ENCODE data around the gene SIPA1L3.
A peak's percentile ranks its signal among the peaks of the same experiment; 100 is the strongest.

SIPA1L3 gene

GRCh38 chr19:38142176-38143035 lies 235.4 kb downstream of the SIPA1L3 start:
- DNase-seq (ENCODE audit: low spot score) = no peak
- FAIRE-seq = no peak

DNA sequence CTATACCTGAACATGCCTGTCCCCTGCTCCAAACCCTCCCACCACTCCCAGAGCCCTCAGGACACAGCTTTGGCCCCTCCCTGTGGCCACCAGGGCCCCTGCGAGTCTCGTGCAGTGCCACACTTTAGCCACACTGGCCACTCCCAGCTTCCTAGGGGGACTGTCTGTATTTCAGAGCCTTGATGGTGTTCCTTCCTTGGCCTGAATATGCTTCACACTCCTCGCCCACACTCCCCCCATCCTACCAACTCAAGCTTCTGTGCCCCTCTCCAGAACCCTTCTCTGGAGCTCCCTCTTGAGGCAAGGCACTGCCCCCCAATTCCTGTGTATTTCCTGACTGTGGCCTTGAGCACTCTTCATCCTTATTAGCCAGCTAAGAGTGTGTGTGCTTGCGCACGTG lies 236.8 kb downstream of the SIPA1L3 start:
- FAIRE-seq (no peak), DNase-seq (ENCODE audit: low spot score) (no peak)

- DNase-seq (ENCODE audit: low spot score) (no peak), FAIRE-seq (no peak)
Measured at GRCh38 chr19:38144667-38145066, 237.7 kb downstream of the SIPA1L3 start.

GRCh38 chr19:38145623-38146022 lies 238.6 kb downstream of the SIPA1L3 start:
- no peak for FAIRE-seq
- no peak for DNase-seq (ENCODE audit: low spot score)

DNA sequence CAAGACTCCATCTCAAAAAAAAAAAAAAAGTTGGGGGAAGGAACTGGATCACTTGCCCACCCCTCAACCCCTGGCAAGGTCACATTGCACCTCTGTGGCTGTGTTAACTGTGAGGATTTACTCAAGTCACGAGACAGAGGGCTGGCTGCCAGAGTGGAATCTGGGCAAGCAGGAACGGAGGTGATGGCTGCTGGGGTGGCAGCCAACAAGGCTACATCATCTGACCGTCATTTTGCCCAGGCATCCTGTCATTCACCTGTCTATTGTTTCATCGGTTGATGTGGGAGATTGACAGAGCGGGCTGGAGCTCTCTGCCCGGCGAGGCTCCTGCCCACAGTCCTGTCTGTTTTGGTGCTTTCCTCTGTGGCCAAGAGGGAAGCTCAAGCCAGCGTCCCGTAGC lies 241.3 kb downstream of the SIPA1L3 start:
- no peak for DNase-seq (ENCODE audit: low spot score)

DNA sequence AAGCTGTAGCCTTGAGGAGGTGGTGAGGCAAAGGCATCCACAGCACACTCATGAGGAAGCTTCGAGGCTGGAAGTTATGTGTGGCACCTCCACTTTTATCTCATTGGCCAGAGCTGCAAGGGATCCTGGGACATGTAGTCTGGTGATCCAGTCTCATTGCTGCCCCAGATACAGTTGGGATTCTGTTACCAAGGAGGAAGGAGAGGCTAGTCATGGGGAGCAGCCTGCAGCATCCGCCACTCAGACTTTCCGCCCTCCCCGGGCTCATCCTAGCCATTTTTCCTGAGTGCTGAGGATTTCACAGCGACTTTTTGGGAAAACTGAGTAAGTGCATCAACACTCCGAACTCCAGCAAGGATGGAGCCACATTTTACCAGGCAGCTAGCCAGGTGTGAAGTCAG lies 242.7 kb downstream of the SIPA1L3 start:
- FAIRE-seq (no peak), DNase-seq (ENCODE audit: low spot score) (no peak)

More for the DNA sequence above, 241.3 kb downstream of the SIPA1L3 start:
- FAIRE-seq = no peak

DNA sequence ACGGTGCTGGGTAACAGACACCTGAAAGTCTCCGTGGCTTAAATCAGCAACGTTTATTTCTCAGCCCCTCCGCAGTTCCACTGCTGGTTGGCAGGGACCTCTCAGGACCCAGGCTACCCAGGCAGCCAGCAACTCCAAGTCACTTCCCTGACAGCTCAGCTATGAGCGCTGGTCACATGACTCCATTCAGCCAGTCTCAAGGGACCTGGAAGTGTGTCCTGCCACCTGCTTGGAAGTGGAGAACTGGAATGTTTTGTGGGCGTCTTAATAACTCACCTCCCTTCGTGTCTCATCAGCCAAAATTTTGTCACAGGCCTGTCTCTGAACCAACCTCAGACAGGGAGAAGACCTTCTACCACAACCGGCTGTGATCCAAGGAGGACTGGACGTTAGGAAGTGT lies 244.2 kb downstream of the SIPA1L3 start:
- FAIRE-seq (no peak), DNase-seq (ENCODE audit: low spot score) (no peak)

DNA sequence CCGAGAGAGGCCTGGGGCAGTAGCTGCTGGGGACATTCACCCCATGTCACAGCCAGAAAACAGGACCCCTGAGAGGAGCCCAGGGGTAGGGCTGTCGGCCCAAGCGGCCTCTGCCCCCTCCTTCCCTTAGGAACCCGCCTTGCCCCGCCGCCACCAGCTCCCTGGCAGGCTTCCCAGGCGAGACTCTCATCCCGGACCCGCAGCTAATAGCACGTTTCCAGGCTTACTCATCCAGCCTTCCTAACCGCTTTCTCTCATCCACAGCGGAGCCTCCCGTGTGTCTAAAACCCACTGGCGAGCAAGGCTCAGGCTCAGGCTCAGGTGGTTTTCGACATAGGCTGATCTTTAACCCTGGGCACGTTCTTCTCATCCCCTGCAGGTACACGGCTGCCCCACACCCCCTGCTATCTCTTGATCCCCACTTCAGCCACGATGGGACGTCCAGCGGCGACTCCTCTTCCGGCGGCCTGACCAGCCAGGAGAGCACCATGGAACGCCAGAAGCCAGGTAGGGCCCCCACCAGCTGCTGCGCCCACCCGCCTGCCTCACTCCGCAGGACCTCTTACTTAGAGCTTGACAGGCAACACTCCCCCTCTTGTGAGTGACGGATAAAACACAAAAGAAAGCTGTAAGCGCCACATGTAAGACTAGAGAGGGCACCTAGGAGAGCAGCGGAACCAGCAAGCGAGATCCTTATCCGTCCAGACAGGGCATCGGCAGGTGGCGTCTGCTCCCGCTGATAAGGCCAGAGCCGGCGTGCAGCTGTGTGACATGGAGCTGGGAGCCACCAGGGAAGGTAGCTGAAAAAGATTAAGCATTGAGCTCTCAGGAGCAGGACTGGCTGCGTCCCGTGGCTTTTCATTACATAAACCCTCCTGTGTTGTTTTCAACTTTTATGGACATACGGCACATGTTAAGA lies 245.7 kb downstream of the SIPA1L3 start:
- FAIRE-seq = peak; percentile 63
- DNase-seq (ENCODE audit: low spot score) = peak; percentile 64

- FAIRE-seq (no peak), DNase-seq (ENCODE audit: low spot score) (no peak)
Measured at GRCh38 chr19:38155453-38155852, 248.4 kb downstream of the SIPA1L3 start.

- FAIRE-seq = no peak
- DNase-seq (ENCODE audit: low spot score) = no peak
Measured at GRCh38 chr19:38158730-38159129, 251.7 kb downstream of the SIPA1L3 start.

GRCh38 chr19:38162094-38162493 lies 255.1 kb downstream of the SIPA1L3 start:
- no peak for FAIRE-seq
- peak; percentile 10 for DNase-seq (ENCODE audit: low spot score)

DNA sequence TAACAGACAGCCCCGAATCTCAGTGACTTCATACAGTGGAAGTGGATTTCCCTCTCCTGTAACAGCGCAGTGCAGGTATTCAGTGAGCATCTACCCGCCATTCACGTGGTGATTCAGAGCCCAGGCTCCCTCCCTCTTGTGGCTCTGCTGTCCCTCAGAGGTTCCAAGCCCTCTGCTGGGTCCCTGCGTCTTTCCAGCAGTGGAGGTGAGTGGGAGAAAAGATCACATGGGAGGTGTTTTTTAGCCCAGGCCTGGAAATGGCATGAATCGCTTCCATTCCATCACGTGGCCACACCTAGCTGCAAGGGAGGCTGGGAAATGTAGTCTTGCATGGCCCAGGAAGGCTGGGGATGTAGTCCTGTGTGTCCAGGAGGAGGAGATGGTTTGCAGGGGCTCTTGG lies 255.6 kb downstream of the SIPA1L3 start:
- DNase-seq (ENCODE audit: low spot score) = no peak
- no peak for FAIRE-seq

DNA sequence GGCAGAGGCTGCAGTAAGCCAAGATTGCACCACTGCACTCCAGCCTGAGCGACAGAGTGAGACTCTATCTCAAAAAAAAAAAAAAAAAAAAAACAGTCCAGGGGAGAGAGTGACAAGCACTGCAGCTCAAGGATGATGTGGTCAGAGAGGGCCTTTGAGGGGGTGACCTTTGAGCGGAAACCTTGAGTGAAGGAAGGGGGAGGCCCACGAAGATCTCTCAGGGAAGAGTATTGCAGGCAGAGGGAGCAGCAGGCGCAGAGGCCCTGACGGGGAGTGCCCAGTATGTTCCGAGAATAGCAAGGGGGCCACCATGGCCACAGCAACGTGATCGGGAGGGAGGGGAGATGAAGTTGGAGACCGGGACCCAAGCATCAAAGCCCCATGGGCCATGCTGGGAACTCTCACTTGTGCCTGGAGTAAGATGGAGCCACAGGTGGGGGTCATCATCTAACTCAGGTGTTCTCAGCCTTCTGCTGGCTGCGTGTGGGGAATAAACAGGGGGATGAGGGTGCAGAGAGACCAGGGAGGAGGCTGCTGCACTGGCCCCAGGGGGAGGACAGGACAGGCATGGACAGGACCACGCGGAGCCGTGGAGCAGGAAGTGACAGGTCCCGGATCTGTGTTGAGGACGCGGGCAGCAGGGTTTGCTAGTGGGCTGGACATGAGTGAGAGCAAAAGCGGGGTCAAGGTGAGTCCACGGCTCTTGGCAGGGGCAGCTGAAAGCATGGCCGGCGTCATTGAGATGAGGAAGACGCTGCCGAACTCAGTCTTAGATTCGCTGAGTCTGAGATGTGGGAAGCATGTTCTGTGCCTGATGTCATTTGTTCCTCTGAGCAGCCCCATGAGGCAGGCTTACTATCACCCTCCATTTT lies 256.6 kb downstream of the SIPA1L3 start:
- FAIRE-seq = no peak
- no peak for DNase-seq (ENCODE audit: low spot score)

GRCh38 chr19:38164526-38164925 lies 257.5 kb downstream of the SIPA1L3 start:
- DNase-seq (ENCODE audit: low spot score) (no peak), FAIRE-seq (no peak)

DNA sequence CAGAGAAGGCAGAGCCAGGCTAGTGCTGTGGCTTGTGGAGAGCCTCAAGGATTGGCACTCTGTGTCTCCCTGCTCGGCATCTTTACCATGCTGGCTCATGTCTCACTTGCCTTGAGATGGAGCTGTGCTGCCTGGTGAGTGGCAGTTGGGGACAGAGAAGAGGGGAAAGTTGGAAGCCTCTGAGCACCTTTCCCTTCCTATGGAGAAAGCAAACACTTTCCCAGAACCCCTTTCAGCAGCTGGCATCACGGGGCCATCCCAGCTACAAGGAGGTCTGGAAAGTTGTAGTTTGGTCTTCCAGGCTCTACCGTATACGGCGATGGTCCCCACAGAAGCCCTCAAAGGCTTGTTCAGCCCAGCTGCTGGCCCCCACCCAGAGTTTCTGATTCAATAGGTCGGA lies 258.3 kb downstream of the SIPA1L3 start:
- no peak for DNase-seq (ENCODE audit: low spot score)
- FAIRE-seq = no peak

- no peak for DNase-seq (ENCODE audit: low spot score)
- FAIRE-seq = no peak
Measured at GRCh38 chr19:38168637-38169036, 261.6 kb downstream of the SIPA1L3 start.

DNA sequence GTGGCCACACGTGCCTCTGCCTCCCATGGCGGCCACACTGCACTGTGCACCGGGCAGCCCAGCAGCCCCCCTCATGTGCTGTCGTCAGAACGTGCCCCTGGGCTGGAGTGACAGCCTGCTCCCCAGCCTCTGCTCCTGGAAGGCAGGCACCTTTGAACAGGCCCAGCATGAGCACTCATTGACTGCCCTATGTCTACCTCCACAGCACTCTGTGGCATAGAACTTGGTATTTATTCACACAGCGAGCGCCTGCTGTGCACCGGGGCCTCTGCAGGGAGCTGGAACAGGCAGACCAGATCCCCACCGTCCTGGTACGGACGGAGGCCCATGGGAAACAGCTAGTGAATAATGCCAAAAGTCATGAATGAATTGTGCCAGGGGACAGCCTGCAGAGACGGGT lies 263.3 kb downstream of the SIPA1L3 start:
- DNase-seq (ENCODE audit: low spot score) (no peak), FAIRE-seq (no peak)

GRCh38 chr19:38172001-38172400 lies 265.0 kb downstream of the SIPA1L3 start:
- DNase-seq (ENCODE audit: low spot score) (no peak), FAIRE-seq (no peak)

GRCh38 chr19:38173291-38174041 lies 266.5 kb downstream of the SIPA1L3 start:
- no peak for FAIRE-seq
- no peak for DNase-seq (ENCODE audit: low spot score)

DNA sequence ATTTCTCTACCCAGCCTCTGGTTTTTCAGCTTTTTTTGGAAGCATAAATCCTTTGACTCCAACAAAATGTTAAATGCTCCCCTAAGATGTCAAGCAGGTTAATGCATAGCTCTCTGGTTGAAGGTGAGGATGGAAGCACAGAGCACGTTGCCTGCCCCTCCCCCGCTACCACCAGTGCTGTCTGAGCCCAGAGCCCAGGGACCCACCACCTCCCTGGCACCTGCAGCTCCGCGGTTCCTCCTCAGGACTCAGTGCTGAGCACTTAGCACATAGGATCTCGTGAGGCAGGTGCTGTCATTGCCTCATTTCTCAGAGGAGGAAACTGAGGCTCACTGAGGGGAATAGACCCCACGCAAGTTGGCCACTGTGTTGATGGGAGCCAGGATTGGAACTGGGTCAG lies 268.4 kb downstream of the SIPA1L3 start:
- DNase-seq (ENCODE audit: low spot score) (no peak), FAIRE-seq (no peak)

DNA sequence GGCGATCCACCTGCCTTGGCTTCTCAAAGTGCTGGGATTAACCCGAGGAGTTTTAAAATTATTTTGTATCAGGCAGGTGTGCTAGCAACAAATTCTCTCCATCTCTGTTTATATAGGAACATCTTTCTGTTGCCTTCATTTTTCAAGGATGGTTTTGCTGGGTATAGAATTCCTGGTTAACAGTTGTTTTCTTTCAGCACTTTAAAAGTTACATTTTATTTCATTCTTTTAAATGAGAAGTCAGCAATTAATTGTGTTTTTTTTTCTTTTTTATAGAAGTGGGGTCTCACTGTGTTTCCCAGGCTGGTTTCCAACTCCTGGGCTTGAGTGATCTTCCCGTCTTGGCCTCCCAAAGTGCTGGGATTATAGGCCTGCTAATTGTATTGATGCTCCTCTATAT lies 273.1 kb downstream of the SIPA1L3 start:
- no peak for DNase-seq (ENCODE audit: low spot score)
- no peak for FAIRE-seq
